Islet of Langerhans (tissue), 1 donor: ENCODE results near the gene QSOX2.

Experiments used
- FAIRE-seq: peaks from one replicate; lab custom pipeline; 2011; peaks lifted over from hg19 to GRCh38; lab: Jason Lieb, UNC

QSOX2 gene

DNA sequence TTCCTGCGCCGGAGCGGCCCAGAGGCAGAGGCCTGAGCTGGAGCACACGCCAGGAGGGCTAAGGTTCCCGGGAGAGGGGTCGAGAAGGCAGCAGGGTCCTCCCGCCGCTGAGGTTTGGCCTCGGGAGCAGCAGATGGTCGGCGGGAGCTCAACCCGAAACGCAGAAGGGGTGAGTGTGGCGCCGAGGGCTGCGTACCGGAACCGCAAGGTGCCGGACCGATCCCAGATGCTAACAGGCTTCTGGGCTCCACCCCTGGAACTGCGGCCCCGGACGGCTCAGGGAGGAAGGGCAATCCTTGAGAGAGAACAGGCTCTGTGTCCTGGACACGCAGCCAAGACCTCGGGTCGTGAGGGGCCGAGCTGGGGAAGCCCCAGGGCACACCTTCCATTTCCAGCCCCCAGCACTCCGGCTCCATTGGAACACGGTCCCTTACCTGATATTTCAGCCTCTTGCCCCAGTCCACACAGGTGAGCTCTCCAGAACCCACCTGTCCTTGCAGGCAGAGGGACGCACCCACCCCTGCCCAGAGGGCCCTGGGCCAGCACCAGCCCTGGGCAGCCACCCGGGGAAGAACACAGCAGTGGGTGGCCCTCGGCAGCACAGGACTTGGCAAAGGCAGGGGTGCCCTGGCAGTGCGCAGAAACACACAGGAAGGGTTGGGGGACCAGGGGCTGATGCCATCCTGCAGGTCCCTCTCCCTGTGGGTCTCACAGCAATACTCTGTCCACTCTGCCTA, 42.0 kb downstream of the QSOX2 start:
- FAIRE-seq: no peak

DNA sequence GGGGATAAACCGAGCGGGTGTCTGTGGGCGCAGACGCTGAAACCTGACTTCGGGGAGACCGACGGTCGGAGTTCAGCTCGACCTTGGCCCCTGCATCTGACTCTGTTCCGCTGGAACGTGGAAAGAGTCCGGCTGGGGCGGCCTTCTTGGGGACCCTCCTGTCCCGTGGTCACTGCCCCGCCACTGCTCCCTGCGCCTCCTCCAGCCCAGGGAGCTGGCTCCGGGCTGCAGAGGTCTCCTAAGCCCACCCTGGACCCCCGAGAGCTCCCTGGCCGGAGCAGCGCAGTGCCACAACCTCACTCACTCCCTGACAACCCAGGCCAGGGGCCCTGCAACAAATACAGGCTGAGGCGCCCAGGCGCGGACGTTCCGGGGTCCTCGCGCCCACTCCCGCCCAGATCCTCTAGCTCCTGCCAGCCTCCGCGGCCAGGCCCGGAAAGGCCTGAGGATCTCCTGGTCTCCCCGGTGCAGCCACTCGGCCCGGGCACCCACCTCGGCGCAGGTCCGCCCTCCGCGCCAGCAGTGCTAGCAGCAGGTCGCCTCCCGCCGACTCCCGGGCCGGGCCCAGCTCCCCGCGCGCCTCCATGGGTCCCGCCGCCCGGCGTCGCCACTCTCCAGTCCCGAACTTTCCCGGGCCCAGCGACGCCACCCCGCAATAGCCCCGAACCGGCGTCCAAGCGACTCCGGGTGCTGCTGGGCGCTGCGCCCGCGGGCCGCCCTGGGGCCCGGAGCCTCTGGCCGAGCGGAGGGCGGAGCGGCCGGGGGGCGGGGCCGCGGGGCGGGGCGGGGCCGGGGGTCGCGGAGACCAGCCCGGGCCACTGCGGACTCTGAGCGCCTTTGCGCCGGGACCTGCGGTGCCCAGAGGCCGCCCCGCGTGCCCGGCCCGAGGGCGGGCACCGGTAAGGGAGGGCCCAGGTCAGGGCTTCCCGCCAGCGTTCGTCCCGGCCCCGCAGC, 42.9 kb downstream of the QSOX2 start:
- FAIRE-seq: no peak

DNA sequence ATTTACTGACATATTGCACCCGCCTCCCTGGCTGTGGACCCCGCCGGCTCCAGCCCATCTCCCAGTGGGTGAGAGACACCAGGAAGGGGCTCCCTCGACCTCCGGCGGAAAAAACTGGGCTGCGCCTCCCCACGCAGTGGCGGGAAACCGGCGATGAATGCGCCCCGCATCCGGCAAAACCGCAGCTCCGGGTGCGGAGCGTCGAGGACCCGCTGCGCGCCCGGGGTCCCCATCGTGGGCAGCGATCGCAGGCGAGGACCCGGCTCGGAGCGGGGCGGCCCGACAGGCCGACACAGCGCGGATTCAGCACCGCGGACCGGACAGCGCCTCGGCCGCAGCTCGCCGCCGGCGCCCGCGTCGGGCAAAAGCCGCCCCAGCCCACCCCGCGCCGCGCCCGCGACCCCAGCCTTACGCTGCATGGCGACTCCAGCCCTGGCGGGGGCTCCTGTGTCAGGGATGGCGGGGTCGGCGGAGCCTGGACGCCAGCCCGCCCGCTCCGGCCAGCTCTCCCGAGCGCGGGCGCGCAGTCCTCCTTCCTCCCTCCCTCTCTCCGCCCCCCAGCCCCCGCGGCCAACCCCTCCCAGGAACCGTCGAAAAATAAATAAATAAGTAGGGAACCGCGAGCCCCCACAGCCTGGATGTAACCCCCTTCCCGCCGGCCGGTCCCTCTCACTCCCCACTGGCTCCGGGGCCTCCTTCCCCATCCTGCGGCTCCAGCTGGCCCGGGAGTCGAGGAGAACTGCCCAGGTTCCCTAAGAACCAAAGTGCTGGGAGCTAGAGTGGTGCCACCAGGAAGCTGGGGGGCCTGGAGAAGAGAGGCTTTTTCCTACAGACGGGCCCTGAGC, 43.8 kb downstream of the QSOX2 start:
- FAIRE-seq: no peak

DNA sequence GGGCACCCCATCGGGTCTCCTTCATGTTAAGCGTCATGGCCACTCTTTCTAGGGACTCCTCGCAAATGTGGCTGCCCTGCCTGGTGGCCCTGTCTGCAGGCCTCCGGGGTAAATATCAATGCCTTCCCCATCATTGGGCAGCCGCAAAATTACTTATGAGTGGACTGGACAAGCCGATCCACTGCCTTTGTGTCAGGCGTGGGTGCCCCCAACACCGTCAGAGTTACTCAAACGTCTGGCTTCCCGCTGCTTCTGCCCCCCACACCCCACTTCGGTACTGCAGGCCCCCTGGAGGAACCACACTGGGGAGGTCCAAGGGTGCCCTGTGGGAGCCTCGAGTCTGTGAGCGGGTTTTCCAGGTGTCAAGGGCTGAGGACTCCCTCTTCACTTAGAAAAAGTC, 44.4 kb downstream of the QSOX2 start:
- no peak for FAIRE-seq

DNA sequence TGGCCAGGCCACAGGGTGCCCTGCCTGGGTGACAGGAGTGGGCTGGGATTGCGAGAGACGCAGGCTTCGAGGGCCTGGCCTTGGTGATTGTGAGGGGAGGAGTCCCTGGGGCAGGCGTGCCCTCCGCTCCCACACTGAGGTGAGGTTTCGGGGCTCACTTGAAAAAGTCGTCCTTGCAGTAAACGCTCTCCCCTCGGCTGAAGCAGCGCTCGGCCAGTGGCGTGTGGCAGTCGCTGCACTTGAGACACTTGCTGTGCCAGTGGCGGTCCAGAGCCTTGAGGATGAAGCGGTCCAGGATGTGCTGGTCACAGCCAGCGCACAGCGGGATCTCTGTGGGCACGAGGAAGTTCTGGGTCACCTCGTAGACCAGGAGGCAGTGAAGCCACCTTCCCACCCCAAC, 45.2 kb downstream of the QSOX2 start:
- FAIRE-seq: no peak

DNA sequence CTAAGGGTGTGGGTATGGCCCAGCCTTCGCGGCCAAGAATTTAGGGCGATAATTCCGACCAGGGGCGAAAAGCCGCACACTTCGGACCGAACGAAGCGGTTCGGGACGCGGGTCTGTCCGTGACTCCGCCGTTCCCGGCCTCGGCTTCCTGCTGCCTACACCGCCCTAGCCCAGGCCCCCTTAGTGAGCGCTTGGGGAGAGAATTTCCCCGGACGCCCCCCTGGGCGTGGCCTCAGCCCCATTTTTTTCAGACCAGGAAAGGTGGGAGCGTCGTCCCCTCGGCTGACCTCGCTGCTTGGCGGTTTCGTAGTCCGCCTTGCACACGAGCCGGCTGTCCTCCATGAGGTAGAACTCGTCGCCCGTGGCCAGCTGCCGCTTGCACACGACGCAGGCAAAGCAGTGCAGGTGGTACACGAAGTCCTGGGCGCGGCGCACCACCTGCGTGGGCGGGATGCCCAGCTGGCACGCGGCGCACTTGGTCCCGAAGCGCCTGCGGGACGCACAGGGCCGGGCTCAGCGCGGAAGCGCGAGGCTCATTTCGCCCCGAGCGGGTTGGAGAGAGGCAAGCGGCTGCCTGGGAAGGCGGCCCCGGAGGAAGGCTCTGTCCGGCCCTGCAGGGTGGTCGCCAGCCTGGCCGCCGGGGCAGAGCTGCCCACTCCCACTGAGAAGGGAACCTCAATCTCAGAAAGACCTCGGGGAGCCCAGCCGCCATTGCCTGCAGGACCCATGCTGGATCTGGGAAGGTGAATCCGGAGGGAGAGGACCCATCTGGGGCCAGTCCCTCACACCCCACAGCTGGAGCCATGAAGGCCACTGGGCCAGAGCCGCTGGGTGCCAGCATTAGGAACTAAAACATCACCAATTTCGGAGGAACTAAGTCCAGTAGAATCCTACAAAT, 46.0 kb downstream of the QSOX2 start:
- FAIRE-seq: no peak

DNA sequence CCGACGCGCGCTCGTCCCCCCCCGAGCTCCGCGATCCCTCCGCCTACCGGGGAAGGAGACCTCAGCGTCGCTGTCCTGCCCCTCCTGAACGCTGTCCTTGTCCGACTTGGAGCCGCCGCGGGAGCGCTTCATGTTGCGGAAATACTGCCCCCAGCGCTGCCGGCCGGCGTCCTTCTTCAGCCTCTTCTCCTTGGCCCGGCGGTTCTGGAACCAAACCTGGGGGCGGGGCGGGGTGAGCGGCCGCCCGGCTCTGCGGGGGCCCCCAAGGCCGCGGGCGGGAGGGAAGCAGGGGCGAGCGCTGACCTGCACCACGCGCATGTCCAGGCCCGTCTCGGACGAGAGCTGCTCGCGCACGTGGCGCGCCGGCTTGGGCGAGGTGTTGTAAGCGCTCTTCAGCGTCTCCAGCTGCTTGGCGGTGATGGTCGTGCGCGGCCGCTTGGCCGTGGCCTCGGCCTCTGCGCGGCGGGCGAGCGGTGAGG, 47.0 kb downstream of the QSOX2 start:
- FAIRE-seq: no peak

DNA sequence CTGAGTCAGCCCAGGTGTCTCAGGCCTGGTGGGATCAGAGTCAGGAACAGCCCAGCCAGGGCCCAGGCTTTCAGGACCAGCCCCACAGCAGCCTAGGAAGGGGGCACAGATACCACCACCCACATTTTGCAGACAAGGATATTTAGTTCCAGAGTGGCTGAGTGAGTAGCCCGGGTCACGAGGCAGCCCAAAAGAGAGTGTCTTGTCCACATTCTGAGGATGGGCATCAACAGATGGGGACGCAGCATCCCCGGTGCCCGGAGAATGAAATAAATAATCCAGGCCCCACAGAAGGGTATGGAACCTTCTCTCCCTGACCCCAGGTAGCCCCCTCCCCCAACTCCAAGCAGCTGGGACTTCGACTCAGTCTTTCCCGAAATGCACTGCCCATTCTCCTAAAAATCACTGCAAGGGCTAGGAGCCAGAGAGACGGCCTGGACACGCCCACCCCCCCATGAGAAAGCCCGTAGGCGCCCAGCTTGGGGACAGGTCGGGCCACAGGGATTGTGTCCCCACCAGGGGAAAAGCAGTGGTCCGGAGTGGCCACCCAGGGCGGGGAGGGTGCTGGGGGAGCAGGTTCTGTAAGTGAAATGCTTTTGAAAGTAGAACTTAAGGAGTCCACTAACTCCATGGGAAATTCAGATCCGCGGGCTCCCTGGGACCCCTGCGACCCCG, 47.5 kb downstream of the QSOX2 start:
- FAIRE-seq: no peak

DNA sequence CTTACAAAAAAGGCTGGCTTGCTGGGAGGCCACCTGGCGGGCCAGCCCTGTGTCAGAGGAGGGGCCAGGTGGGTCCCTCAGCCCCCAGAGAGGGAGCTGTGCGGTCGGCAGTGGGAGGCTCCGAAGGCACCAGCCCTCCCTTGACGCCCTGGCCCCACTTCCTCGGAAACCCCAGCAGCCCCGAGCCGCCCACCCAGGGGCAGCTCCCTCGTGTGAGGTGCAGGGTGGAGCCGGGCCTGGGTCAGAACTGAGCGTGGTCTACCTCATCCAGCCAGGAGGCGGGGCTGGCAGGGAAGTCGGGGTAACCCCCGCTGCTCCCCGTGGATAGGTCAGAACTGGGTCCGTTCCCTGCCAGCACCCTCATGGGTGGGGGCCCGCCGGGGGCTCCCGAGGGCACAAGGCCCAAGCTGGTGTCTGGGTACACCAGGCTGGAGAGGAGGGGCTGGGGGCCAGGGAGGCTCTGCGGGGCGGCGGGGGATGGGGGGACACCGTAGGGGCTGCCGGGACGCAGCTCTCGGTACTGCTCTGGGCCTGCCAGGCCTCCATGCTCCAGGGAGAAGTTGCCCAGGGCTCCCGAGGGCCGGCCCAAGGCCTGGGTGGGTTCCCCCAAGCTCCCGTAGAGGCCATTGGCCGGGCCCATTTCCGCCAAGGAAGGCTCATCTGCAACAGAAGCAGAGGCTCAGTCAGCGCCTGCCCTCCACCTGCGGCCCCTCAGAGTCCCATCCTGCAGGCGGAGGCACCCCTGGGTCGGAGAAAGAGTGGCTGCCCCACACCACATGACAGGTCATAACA, 48.3 kb downstream of the QSOX2 start:
- FAIRE-seq: no peak

DNA sequence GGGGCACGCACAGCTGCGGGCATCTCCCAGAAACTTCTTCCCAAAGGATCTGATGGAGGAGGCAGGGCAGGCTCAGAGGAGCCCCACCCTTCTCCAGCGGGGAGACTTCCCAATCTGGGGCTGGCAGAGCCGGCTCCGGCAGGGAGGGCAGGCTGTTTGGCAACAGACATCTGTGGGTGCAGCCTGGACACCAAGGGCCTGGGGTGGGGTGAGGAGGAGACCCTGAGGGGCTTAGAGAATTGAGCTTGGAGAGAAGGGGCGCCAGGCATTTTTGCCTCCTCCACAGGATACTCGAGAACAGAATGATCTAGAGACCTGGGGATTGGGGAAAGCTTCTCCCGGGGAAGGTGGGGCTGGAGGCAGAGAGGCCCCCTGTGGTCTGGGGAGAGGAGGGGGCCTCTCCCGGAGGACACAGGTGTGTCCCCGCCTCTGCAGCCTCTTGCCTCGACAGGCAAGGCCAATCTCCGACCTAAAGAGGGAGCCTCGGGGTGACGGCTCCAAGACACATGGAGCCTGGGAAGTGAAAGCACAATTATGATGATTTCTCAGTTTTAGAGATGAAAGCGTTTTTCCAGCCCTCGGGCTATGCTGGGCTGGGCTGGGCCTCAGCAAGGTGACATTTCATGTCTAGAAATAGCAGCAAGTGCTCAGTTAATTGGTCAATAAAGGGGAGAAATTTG, 49.1 kb downstream of the QSOX2 start:
- FAIRE-seq: no peak

DNA sequence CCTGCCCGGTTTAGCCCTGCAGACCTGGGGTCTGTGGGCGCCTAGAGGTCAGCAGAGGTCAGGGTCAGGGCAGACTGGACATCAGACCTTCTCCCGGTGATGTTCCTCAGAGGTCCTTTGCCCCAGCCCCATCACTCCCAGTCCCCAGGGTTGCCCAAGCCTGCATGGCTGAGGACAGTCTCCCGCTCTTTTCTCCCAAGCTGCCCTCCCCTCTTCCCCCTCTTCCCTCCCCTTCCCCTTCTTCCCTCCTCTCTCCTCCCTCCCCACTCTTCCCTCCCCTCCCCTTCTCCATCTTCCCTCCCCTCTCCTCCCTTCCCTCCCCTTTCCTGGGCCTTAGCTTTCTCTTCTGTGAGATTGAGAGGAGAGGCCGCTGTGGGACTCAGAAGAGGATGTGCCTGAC, 51.1 kb downstream of the QSOX2 start:
- no peak for FAIRE-seq

DNA sequence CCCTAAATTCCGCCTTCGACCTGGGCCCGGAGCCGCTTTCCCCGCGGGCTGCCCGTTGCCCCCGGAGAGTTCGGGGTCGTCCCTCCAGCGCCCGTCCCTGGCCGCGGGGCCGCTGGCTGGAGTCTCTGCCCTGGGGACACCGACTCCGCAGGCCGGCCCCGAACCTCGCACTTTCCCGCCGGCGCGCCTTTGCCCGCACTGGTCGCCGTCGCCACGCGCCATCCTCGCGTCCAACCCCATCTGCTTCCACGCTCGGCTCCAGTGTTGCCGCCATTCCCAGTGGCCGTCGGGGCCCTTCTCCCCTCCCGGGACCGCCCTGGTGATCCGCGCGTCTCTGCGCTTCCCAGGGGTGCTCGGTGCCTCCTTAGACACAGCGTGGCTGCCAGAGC, 51.7 kb downstream of the QSOX2 start:
- FAIRE-seq: no peak

DNA sequence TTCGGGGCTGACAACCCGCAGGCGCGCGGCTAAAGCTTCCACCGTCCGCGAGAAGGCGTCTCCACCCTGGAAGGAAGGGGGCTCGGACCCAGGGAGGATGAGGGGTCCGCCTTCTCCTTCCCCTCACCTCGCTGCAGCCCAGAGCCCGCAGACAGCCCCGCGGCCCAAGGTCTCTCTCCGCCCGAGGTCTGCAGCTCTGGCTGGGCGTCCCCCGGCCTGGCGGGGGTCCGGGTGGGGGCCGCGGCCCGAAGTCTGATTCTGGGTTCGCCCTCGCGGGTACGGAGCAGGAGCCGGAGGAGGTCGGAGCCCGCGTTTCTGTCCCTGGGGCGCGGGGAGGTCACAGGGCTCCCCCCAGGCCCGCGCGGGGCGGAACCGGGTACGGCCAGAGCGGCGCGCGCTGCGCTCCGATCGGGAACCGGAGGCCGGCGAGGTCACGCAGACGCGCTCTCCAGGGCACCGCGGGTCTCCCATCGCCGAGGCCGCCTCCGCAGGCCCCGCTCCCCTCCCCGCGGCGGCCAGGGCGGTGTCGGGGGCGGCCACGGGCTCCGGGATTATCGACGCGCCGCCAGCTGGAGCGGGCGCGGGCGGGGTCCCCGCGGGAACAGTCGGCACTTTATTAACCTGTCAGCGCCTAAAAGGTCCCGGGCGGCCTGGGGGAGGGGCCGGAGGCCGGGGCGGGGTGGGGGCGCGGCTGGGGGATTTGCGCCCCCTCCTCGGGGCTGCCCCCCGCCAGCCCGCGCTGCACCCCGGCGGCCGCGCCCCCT, 52.3 kb downstream of the QSOX2 start:
- no peak for FAIRE-seq

DNA sequence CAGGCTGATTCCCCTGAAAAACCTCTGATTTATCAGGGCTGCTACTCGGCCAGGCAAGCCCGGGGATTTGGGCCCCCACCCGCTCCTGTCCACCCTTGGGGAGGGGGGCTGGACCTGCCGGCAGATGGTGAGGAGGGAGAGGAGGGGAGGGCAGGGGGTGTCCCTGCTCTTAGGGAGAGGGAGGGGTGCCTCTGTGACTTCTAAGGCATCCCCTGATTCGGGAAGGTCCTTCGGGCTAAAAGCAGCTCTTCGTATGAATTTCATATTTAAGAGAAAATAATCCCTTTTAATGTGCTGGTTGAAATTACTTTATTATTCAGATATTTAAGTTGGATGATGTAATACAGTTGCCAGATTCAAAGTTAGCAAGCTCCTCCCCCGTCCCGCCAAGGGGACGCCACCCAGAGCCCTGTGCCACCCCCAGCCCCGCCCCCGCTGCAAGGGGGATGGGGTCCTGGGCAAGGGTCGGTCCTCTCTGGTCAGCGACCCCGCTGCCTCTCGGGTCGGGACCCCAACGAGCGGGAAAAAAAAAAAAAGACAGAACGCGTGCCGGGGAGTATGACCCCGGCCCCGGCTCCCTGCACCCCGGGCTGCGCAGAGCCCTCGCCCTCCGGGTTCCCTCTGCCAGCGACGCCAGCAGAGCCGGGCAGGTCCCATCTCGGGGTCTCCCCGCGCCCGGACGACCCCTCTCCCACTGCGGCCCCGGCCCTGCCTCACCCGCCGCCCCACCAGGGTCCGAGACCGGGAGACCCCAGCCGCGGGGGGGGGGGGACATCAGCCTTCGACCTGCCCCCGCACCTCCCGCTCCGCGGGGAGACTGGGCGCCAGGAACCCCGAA, 53.1 kb downstream of the QSOX2 start:
- FAIRE-seq: no peak

DNA sequence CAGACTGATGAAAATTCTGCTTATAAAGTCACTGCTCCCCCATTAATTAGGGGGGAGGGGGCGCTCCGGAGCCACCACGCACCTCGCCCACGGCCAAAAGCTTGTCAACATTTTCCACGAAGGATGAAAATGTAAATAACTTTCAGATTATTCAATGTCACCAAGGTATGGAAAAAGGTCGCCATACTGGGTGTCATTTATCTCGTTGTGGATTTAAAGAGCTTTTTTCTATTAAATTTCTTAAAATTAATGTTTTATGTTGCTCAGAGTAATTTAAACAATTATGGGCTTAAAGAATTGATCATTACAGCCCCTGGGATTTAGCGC, 53.7 kb downstream of the QSOX2 start:
- no peak for FAIRE-seq

DNA sequence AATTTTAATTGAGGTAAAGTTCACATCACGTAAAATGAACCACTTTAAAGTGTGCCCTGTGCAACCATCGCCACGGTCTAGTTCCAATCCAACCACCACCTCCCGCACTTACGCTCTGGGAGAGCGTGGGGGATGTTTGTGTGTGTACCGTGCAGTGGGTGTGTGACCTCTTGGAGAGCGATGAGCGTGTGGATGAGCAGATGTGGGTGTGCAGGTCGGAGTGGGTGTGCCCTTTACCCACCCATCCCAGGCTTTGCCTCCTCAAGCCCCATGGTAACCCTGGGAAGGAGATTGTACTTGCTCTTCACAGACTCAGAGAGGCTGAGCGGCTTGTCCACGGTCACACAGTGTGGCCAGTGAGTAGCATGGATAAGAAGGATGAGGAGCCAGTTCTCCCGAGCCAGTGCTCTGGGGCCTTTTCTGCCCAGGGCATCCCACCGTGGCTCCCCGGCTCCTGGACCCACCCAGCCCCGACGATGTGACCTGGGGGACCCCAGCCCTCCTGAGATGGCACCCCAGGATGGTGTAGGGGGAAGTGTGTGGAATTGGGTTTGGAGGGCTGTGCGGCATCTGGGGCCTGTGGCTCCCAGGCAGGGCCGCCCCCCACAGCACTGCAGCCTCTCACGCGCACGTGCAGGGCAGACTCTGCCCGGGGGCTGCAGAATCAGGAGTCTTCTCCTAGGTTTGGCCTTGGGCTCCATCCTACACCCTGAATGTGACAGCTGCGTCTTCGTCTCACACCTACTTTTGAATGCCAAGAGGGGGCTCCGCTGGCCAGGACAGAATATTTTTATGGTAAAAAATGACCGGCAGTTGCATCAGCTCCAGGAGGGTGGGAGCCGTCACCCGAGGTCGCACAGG, 54.3 kb downstream of the QSOX2 start:
- FAIRE-seq: no peak

DNA sequence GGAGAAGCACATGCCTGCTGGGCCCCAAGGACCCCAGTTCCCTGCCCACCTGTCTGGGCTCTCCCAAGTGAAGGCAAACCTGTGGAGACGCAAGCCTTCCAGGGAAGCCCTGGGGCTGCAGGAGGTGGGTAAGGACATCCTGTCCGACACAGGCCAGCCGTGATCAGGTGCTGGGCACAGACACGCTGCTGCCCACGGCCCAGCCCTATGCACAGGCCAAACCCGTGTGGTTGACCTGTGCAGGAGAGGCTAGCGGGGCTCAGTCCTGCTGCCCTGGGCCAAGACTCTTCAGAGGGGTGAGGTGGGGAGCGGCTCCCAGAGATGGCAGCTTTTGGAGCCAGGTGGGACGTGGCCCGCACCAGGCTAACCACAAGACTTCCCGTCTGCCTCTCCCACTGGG, 55.0 kb downstream of the QSOX2 start:
- no peak for FAIRE-seq
